ENCODE data around the gene TSHZ2.

The TSHZ2 gene

DNA sequence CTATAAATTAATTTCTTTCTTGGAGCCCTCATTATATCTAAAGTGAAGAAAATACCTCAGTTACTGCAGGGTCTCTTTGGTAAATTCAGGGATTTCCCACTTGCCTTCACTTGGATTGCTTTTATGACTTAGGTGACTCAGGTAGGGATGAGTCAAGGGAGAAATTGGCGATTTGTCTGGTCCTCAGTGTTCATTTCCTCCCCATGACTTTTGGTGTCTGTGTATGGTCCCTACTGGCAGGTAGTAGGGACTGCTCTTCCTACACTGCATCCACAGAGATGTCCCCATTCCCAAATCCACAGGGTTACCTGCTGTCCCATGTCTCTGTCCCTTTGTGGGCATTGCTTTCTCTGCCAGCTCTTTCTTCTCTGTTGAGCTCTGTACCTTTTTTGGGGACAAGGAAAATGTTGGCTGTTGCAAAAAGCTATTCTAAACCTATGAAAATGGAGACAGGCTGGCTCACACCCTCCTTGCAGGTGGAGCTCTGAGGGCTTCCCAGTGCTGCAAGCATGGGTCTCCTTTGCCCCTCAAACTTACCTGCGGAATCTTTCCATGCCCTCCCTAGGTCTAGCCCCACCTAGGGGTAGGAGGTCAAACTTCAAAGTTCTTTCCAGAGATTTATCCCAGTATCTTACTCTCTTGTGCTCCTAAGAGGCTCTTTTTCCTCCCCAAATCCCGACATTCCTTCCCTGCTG is 409.6 kb downstream of the TSHZ2 start:
- H3K4me3 ChIP-seq (ENCODE audit: extremely low read depth, insufficient read depth, low read length, poor library complexity, severe bottlenecking): no peak overlapping the region

DNA sequence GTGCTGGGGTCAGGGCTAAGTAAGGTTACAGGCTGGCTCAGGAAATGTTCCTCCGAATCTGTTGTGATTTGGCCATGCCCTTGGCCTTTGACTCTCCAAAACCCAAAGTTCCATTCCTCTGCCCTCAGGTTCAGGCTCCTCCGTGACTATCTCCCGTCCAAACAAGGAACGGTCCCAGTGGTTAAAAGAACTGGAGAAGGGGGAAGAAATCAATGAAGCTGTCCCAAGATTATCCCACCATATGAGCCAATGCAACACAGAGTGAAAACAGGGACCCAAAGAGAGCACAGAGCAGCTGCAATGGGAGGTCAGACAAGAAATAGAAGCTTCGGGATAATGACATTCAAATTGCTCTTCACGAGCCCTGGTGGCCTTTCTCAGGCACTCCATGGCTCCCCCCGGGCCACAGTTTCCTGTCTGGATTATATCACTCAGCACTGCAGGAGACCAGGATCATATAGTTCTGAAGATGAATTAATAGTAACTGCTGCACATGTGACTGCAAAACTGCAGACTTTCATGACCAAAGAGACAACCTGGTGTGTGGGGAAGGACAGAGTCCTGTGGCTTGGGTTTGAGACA is 410.2 kb downstream of the TSHZ2 start:
- H3K4me1 ChIP-seq (ENCODE audit: control insufficient read depth, insufficient read depth, low read length, poor library complexity, severe bottlenecking): no peaks in the 10 kb centered on the region
- WGBS, 2 experiments (ENCODE audit: insufficient coverage in 2 of 2): 85 to 88% methylated on average over 3 to 4 of the region's 7 CpGs
- no peak overlapping the region for H3K27ac ChIP-seq (ENCODE audit: low read depth, low read length, severe bottlenecking)
- no peaks in the 10 kb centered on the region for H3K9me3 ChIP-seq (ENCODE audit: control insufficient read depth, low read length)
- H3K36me3 ChIP-seq (ENCODE audit: control insufficient read depth, insufficient read depth, low read length): no peaks in the 10 kb centered on the region
- H3K4me3 ChIP-seq (ENCODE audit: extremely low read depth, insufficient read depth, low read length, poor library complexity, severe bottlenecking): no peak overlapping the region

More for the DNA sequence above, 409.6 kb downstream of the TSHZ2 start:
- WGBS, 2 experiments (ENCODE audit: insufficient coverage in 2 of 2): 86 to 100% methylated on average over 1 of the region's 3 CpGs
- H3K9me3 ChIP-seq (ENCODE audit: control insufficient read depth, low read length): no peaks in the 10 kb centered on the region
- H3K4me1 ChIP-seq (ENCODE audit: control insufficient read depth, insufficient read depth, low read length, poor library complexity, severe bottlenecking): no peaks in the 10 kb centered on the region
- H3K27ac ChIP-seq (ENCODE audit: low read depth, low read length, severe bottlenecking): no peak overlapping the region
- H3K36me3 ChIP-seq (ENCODE audit: control insufficient read depth, insufficient read depth, low read length): no peaks in the 10 kb centered on the region

DNA sequence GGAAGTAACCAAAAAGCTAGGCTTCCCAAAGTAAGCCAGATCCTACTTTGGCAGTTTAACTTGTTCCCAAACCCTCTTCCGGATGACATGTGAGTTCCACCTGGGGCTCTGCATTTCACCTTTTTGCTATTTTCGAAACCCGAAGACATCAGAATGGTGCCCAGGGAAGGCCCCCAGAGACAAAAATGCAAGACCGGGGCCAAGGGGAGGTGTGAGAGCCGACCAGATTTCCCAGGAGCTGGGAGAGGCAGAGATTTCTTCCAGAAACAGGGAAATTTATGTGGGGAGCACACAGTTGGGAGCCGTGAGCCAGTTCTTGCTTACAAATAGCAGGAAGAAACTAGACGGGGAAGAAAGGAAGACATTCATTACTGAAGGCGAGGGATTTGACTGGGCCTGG is 411.8 kb downstream of the TSHZ2 start:
- no peak overlapping the region for H3K27ac ChIP-seq (ENCODE audit: low read depth, low read length, severe bottlenecking)
- no peaks in the 10 kb centered on the region for H3K9me3 ChIP-seq (ENCODE audit: control insufficient read depth, low read length)
- no peaks in the 10 kb centered on the region for H3K36me3 ChIP-seq (ENCODE audit: control insufficient read depth, insufficient read depth, low read length)
- no peaks in the 10 kb centered on the region for H3K4me1 ChIP-seq (ENCODE audit: control insufficient read depth, insufficient read depth, low read length, poor library complexity, severe bottlenecking)
- WGBS, 2 experiments (ENCODE audit: insufficient coverage in 2 of 2): 87 to 92% methylated on average over 8 of the region's 8 CpGs
- no peak overlapping the region for H3K4me3 ChIP-seq (ENCODE audit: extremely low read depth, insufficient read depth, low read length, poor library complexity, severe bottlenecking)

DNA sequence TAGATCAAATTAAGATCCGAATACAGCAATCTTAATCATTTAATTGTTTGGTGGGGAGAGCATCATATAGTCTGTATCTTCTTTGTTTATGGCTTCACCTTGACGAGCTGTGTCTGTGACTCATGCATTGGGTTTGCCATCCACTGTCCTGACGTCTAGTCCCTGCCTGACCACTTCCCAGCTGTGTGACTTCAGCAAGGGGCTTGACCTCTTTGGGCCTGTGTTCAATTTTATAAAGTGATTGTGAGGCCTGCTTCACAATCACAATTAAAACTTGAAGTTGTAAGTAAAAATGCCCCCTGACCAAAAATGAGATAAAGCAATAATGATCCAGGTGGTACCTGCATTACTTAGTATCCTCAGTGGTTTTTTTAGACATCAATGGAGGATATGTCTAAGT is 412.2 kb downstream of the TSHZ2 start:
- Histone ChIP-seq H3K9me3 (ENCODE audit: control insufficient read depth, low read length) (no peaks in the 10 kb centered on the region), H3K4me3 (ENCODE audit: extremely low read depth, insufficient read depth, low read length, poor library complexity, severe bottlenecking) (no peak overlapping the region)
- WGBS, 2 experiments (ENCODE audit: insufficient coverage in 2 of 2): 85 to 100% methylated on average over 1 to 3 of the region's 3 CpGs

DNA sequence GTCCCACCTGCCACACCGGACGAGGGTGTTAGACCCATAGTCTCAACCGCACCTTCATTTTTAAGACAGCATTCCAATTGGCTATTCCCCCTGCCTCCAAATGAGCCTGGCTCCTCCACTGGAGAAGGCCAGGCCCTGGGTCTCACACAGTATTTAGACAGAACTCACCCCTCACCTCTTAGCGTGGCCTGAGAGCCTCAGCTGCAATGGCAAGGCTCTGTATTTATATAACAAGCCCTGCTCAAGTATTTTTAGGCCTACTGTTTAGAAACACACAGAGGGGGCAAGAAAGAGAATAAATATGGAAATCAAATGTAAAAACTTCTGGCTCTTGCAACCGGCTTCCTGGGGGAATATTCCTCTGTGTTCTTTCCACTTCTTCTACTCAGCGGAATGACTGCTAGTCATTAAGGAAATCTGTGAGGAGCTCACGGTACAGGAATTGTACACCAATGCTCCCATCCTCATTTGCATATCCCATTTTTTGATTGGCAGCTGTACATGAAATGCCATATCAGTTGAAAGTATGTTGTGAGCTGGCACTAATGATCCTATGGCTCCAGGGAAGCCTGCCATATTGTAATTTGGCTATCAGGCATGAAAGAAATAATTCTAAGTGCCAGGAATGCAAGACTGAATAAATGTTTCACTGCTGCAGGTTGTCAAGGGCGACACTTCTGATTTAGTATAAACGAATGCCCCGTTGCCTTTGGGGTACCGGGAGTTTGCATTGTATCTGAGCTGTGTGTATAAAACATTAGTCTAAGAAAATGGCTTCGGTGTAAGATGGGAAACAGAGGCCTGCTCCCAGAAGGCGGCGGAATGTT is 414.0 kb downstream of the TSHZ2 start:
- Histone ChIP-seq H3K36me3 (ENCODE audit: control insufficient read depth, insufficient read depth, low read length) (no peaks in the 10 kb centered on the region), H3K4me1 (ENCODE audit: control insufficient read depth, insufficient read depth, low read length, poor library complexity, severe bottlenecking) (no peaks in the 10 kb centered on the region), H3K4me3 (ENCODE audit: extremely low read depth, insufficient read depth, low read length, poor library complexity, severe bottlenecking) (no peak overlapping the region), H3K27ac (ENCODE audit: low read depth, low read length, severe bottlenecking) (no peak overlapping the region), H3K9me3 (ENCODE audit: control insufficient read depth, low read length) (no peaks in the 10 kb centered on the region)
- WGBS, 2 experiments (ENCODE audit: insufficient coverage in 2 of 2): 92 to 96% methylated on average over 10 to 11 of the region's 14 CpGs

More for the DNA sequence above, 412.2 kb downstream of the TSHZ2 start:
- no peaks in the 10 kb centered on the region for H3K36me3 ChIP-seq (ENCODE audit: control insufficient read depth, insufficient read depth, low read length)
- H3K27ac ChIP-seq (ENCODE audit: low read depth, low read length, severe bottlenecking): no peak overlapping the region
- no peaks in the 10 kb centered on the region for H3K4me1 ChIP-seq (ENCODE audit: control insufficient read depth, insufficient read depth, low read length, poor library complexity, severe bottlenecking)

DNA sequence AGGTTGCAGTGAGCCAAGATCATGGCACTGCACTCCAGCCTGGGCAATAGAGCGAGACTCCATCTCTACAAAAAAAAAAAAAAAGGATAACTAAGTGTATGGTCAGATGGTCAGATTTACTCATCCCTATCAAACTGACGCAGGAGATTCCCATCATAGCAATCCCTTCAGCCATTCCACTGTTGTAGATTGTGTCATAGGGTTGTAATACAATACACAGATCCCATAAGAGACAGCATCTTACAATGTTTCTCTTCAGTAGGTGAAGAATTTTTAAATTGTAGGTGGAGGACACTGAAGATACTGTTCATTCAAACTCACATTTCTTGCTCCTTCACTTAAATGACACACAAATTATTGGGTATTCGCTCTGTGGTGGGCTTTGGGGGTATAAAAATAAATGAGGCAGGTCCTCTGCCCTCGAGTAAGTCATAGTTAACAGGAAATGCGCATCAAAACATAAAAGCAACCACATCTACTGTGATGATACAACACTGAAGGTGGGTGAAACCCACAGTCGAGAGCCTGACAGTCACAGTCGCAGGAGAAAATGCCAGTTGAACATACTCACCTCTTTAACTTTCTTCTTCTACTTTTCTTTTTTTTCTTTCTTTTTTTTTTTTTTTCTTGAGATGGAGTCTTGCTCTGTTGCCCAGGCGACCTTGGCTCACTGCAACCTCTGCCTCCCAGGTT is 416.0 kb downstream of the TSHZ2 start:
- WGBS, 2 experiments (ENCODE audit: insufficient coverage in 2 of 2): 100% methylated on average over 3 of the region's 8 CpGs; no CpG with 5 or more reads in 1 of the 2 experiments
- Histone ChIP-seq H3K36me3 (ENCODE audit: control insufficient read depth, insufficient read depth, low read length) (no peaks in the 10 kb centered on the region), H3K4me1 (ENCODE audit: control insufficient read depth, insufficient read depth, low read length, poor library complexity, severe bottlenecking) (no peaks in the 10 kb centered on the region), H3K9me3 (ENCODE audit: control insufficient read depth, low read length) (no peaks in the 10 kb centered on the region), H3K27ac (ENCODE audit: low read depth, low read length, severe bottlenecking) (no peak overlapping the region), H3K4me3 (ENCODE audit: extremely low read depth, insufficient read depth, low read length, poor library complexity, severe bottlenecking) (no peak overlapping the region)

DNA sequence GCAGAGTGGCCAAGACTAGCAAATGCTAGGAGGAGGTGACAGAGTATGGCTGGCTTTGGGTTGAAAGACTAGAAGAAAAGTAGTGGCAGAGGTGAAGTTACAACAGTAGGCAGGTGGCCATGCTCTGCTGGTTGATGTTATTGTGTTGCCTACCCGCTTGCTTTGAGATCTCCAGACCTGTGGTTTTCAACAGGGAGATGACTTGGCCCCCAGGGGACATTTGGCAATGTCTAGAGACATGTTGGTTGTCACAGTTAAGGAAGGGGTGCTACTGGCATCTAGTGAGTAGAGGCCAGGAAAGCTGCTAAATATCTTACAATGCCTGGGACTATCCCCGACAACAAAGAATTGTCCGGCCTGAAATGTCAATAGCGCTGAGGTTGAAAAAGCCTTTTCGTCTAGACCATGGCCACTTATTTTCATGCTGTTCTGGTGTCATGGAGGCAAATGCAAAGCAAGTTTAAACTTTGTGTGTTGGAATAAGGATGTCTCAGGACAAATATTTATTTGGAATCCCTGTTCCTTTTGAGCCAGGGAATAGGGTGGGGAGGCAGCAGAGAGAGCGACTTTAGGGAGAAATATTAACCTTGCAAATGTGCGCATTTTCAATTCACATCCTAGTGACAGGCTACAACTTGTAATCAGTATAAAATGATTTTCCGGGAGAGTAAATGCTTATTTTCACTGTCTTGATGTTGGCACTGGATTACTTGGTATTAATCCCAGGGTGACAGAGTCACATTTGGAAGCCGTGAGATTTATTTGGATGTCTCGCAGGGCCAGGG is 417.6 kb downstream of the TSHZ2 start:
- no peaks in the 10 kb centered on the region for H3K4me1 ChIP-seq (ENCODE audit: control insufficient read depth, insufficient read depth, low read length, poor library complexity, severe bottlenecking)
- WGBS, 2 experiments (ENCODE audit: insufficient coverage in 2 of 2): 88 to 93% methylated on average over 6 to 7 of the region's 10 CpGs
- H3K4me3 ChIP-seq (ENCODE audit: extremely low read depth, insufficient read depth, low read length, poor library complexity, severe bottlenecking): no peak overlapping the region
- H3K27ac ChIP-seq (ENCODE audit: low read depth, low read length, severe bottlenecking): no peak overlapping the region
- no peaks in the 10 kb centered on the region for H3K9me3 ChIP-seq (ENCODE audit: control insufficient read depth, low read length)
- H3K36me3 ChIP-seq (ENCODE audit: control insufficient read depth, insufficient read depth, low read length): no peaks in the 10 kb centered on the region

DNA sequence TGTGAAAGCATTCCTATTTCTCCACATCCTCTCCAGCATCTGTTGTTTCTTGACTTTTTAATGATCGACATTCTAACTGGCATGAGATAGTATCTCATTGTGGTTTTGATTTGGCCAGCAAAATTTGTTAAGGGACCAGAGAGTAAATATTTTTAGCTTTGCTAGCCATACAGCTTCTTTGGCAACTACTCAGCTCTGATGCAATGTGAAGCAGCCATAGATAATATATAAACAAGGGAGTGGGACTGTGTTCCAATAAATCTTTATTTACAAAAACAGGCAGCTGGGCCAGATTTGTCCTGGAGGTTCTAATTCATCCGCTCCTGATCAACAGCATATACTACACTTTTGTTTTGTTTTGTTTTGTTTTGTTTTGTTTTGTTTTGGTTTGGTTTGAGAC is 418.6 kb downstream of the TSHZ2 start:
- Histone ChIP-seq H3K4me3 (ENCODE audit: extremely low read depth, insufficient read depth, low read length, poor library complexity, severe bottlenecking) (no peak overlapping the region), H3K36me3 (ENCODE audit: control insufficient read depth, insufficient read depth, low read length) (no peaks in the 10 kb centered on the region), H3K4me1 (ENCODE audit: control insufficient read depth, insufficient read depth, low read length, poor library complexity, severe bottlenecking) (no peaks in the 10 kb centered on the region), H3K9me3 (ENCODE audit: control insufficient read depth, low read length) (no peaks in the 10 kb centered on the region), H3K27ac (ENCODE audit: low read depth, low read length, severe bottlenecking) (no peak overlapping the region)
- no CpG with 5 or more reads among the region's 2 CpGs for WGBS, 2 experiments (ENCODE audit: insufficient coverage in 2 of 2)

DNA sequence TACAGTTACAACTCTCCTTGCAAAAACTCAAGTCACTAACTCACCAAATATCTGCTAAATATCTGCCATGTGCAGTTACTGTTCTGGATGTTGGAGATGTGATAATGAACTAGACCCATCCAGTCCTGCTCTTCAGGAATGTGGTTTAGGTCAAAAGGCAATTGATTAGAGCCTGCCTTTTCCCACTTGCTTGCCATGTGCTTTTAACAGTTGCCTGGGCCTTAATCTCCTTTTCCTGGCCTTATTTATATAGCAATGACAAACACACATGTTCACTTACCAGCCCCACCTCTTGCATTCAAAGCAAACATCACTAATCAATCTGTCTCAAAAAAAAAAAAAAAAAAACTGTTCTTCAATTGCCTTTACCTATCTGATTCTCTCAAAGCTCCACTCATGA is 422.3 kb downstream of the TSHZ2 start:
- no peak overlapping the region for H3K4me3 ChIP-seq (ENCODE audit: extremely low read depth, insufficient read depth, low read length, poor library complexity, severe bottlenecking)
- H3K9me3 ChIP-seq (ENCODE audit: control insufficient read depth, low read length): no peaks in the 10 kb centered on the region
- no peaks in the 10 kb centered on the region for H3K36me3 ChIP-seq (ENCODE audit: control insufficient read depth, insufficient read depth, low read length)
- no peak overlapping the region for H3K27ac ChIP-seq (ENCODE audit: low read depth, low read length, severe bottlenecking)
- no peaks in the 10 kb centered on the region for H3K4me1 ChIP-seq (ENCODE audit: control insufficient read depth, insufficient read depth, low read length, poor library complexity, severe bottlenecking)
